ENCODE results near the gene AFAP1.

GRCh38 chr4:7777017-7777710 is 162.5 kb downstream of the AFAP1 start:
- no peak for TF ChIP-seq CTCF (IDR thresholded peaks at IDR 0.05)
- no peak for TF ChIP-seq POLR2A (IDR thresholded peaks at IDR 0.05)

All from uterus (tissue), 2 donors.